ENCODE data around the gene CHST13.

The CHST13 gene

GRCh38 chr3:126543457-126544061 is 19.6 kb downstream of the CHST13 start:
- DNase-seq: no peak

GRCh38 chr3:126544596-126545281 is 20.8 kb downstream of the CHST13 start:
- no peak for DNase-seq

GRCh38 chr3:126545544-126545943 is 21.6 kb downstream of the CHST13 start:
- no peak for DNase-seq

GRCh38 chr3:126546013-126546412 is 22.1 kb downstream of the CHST13 start:
- DNase-seq: no peak

GRCh38 chr3:126546549-126547239 is 22.7 kb downstream of the CHST13 start:
- DNase-seq: no peak

- no peak for DNase-seq
These were observed 23.8 kb downstream of the CHST13 start for GRCh38 chr3:126547721-126548120.

GRCh38 chr3:126548556-126549466 is 24.9 kb downstream of the CHST13 start:
- DNase-seq: no peak

- DNase-seq: no peak
These were observed 26.0 kb downstream of the CHST13 start for GRCh38 chr3:126549861-126550487.

- no peak for DNase-seq
These were observed 26.6 kb downstream of the CHST13 start for GRCh38 chr3:126550488-126551051.

- no peak for DNase-seq
These were observed 27.3 kb downstream of the CHST13 start for GRCh38 chr3:126551121-126551838.

GRCh38 chr3:126551839-126552687 is 28.1 kb downstream of the CHST13 start:
- no peak for DNase-seq

GRCh38 chr3:126552688-126553283 is 28.8 kb downstream of the CHST13 start:
- no peak for DNase-seq

- DNase-seq: no peak
These were observed 29.5 kb downstream of the CHST13 start for GRCh38 chr3:126553284-126554084.

GRCh38 chr3:126554560-126555525 is 30.9 kb downstream of the CHST13 start:
- no peak for DNase-seq

GRCh38 chr3:126555795-126556636 is 32.1 kb downstream of the CHST13 start:
- DNase-seq: no peak

- DNase-seq: no peak
These were observed 32.9 kb downstream of the CHST13 start for GRCh38 chr3:126556637-126557414.
